ENCODE data around the gene WASF3. TPM values are rescaled to one million over a fixed set of nuclear protein-coding genes. Genes with fewer than 3 reads are reported as not detected.

Gene WASF3
- total and polyA plus RNA-seq, 2 of the 13 experiments (the other 11 are each of a cell fraction or from before 2014, with no cell fraction given) = 10.4 to 17.2 TPM

GRCh38 chr13:26549713-26550112, 7.8 kb upstream of the WASF3 start (continued):
- TF ChIP-seq ZKSCAN5 (CRISPR knock-in tag; IDR thresholded peaks at IDR 0.05) (no peak), CENPX (CRISPR knock-in tag; IDR thresholded peaks at IDR 0.05) (no peak), RBM39 (IDR thresholded peaks at IDR 0.05; ENCODE audit: low read depth, low read length, poor library complexity, severe bottlenecking) (no peak), PRPF4 (IDR thresholded peaks at IDR 0.05; ENCODE audit: low read depth, low read length, poor library complexity, severe bottlenecking) (no peak)

GRCh38 chr13:26551255-26551860, 6.1 kb upstream of the WASF3 start:
- no peak for ATAC-seq
- H3K4me1 ChIP-seq (ENCODE audit: insufficient read depth, low read length) = no peaks in the 10 kb centered on the region
- CTCF ChIA-PET (ENCODE audit: low intra/inter-chr PET ratio, low total read pairs) = no interaction called here
- intact Hi-C loops (cut with micrococcal nuclease; ENCODE audit: unreplicated experiment) = no loop called here
- in situ Hi-C loops (cut with HindIII; ENCODE audit: extremely low pct_ligation_motif_present, low pct_unique_long_range_greater_than_20kb) = no loop called here
- no peaks in the 10 kb centered on the region for H4K20me1 ChIP-seq (ENCODE audit: insufficient read depth, low read length)
- H3K9me3 ChIP-seq (ENCODE audit: low read length) = no peaks in the 10 kb centered on the region; the same call in 1 of the 2 replicates
- 15% methylated on average over 6 of the region's 6 CpGs for WGBS (ENCODE audit: low lambda C conversion rate)
- no peak for TF ChIP-seq ZNF556 (CRISPR knock-in tag; IDR thresholded peaks at IDR 0.05; ENCODE audit: borderline replicate concordance)
- no peaks in the 10 kb centered on the region for H3K36me3 ChIP-seq (replicated peaks in 1 of 2; ENCODE audit: control insufficient read depth in 1 of 2, insufficient read depth in 2 of 2, low read length in 2 of 2)
- BruUV-seq (replicated peaks) = no TSS peak
- no peaks in the 10 kb centered on the region for H3K79me2 ChIP-seq (ENCODE audit: insufficient read depth, low read length)
- FAIRE-seq = no peak
- POLR2A ChIA-PET = no interaction called here
- no peak overlapping the region for H3K4me2 ChIP-seq (ENCODE audit: low read depth, low read length)
- no peak overlapping the region for H2AFZ ChIP-seq (ENCODE audit: low read length)
- peaks cover 2 to 11% of the 10 kb centered on the region in 2 experiments; a peak in 4 of 5 replicates for H3K27me3 ChIP-seq (ENCODE audit: control insufficient read depth in 1 of 2, insufficient read depth in 2 of 2, low read length in 2 of 2)
- no peak overlapping the region for H3K27ac ChIP-seq (ENCODE audit: extremely low read length, insufficient read depth, low read length)
- DNase-seq (ENCODE audit: low spot score) = no peak
- H3K9ac ChIP-seq (ENCODE audit: insufficient read depth, low read depth, low read length) = no peak overlapping the region
- no peak overlapping the region for H3K4me3 ChIP-seq (replicated peaks in 1 of 3; ENCODE audit: insufficient read depth in 1 of 3, low read depth in 2 of 3, low read length in 3 of 3)

DNA sequence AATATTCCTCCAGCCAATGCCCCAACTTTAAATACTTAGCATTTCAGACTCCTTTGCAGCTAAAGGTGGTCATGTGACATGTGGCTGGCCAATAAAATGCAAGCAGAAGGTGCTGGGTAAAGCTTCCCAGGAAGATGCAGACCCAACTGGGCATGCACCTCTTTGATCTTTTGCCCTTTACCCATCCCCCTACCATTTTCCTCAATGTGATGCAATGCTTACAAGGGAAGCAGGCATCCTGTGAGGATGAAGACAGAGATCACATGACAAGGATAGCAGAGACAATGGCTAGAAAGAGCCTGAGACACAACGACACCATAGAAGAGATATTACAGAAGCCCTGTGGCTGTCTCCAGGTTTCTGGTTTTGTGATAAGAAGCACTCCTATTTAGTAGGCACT, 2.1 kb upstream of the WASF3 start:
- Histone ChIP-seq H3K27ac (ENCODE audit: extremely low read length, insufficient read depth, low read length) (no peak overlapping the region), H3K4me3 (replicated peaks in 1 of 3; ENCODE audit: insufficient read depth in 1 of 3, low read depth in 2 of 3, low read length in 3 of 3) (no peak overlapping the region), H3K36me3 (replicated peaks in 1 of 2; ENCODE audit: control insufficient read depth in 1 of 2, insufficient read depth in 2 of 2, low read length in 2 of 2) (no peaks in the 10 kb centered on the region), H4K20me1 (ENCODE audit: insufficient read depth, low read length) (peaks cover 4% of the 10 kb centered on the region; the same call in 1 of the 2 replicates), H3K4me2 (ENCODE audit: low read depth, low read length) (no peak overlapping the region), H3K4me1 (ENCODE audit: insufficient read depth, low read length) (peaks cover 15% of the 10 kb centered on the region), H2AFZ (ENCODE audit: low read length) (no peak overlapping the region), H3K27me3 (ENCODE audit: control insufficient read depth in 1 of 2, insufficient read depth in 2 of 2, low read length in 2 of 2) (peaks cover 0 to 11% of the 10 kb centered on the region in 2 experiments; a peak in 3 of 5 replicates), H3K9me3 (ENCODE audit: low read length) (no peaks in the 10 kb centered on the region; the same call in 1 of the 2 replicates), H3K9ac (ENCODE audit: insufficient read depth, low read depth, low read length) (no peak overlapping the region), H3K79me2 (ENCODE audit: insufficient read depth, low read length) (peaks cover 7% of the 10 kb centered on the region)
- no peak for FAIRE-seq
- ATAC-seq = no peak
- intact Hi-C loops (cut with micrococcal nuclease; ENCODE audit: unreplicated experiment) (no loop called here), in situ Hi-C loops (cut with HindIII; ENCODE audit: extremely low pct_ligation_motif_present, low pct_unique_long_range_greater_than_20kb) (no loop called here)
- DNase-seq (ENCODE audit: low spot score) = no peak
- POLR2A ChIA-PET = no interaction called here
- CTCF ChIA-PET (ENCODE audit: low intra/inter-chr PET ratio, low total read pairs) = no interaction called here
- BruUV-seq (replicated peaks) = no TSS peak
- 42% methylated on average over 1 of the region's 1 CpG for WGBS (ENCODE audit: low lambda C conversion rate)
- no peak for TF ChIP-seq FOXP1 (IDR thresholded peaks at IDR 0.05)
- TF ChIP-seq FOXP1 (CRISPR knock-in tag; IDR thresholded peaks at IDR 0.05) = no peak
- peak; percentile 36 for TF ChIP-seq CEBPG (CRISPR knock-in tag; IDR thresholded peaks at IDR 0.05)
- TF ChIP-seq HOXA7 (CRISPR knock-in tag; IDR thresholded peaks at IDR 0.05) = no peak
- TF ChIP-seq, protein P1, sequence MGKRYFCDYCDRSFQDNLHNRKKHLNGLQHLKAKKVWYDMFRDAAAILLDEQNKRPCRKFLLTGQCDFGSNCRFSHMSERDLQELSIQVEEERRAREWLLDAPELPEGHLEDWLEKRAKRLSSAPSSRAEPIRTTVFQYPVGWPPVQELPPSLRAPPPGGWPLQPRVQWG (CRISPR knock-in tag; IDR thresholded peaks at IDR 0.05; ENCODE audit: borderline replicate concordance, low read depth) = no peak
- no peak for TF ChIP-seq MEIS2 (CRISPR knock-in tag; IDR thresholded peaks at IDR 0.05)
- no peak for TF ChIP-seq ZNF749 (CRISPR knock-in tag; IDR thresholded peaks at IDR 0.05; ENCODE audit: borderline replicate concordance)
- no peak for TF ChIP-seq NFE2L2 (IDR thresholded peaks at IDR 0.05; ENCODE audit: low read length)
- TF ChIP-seq PLRG1 (conservative IDR thresholded peaks at IDR 0.05) = no peak
- no peak for TF ChIP-seq ZNF263 (CRISPR knock-in tag; IDR thresholded peaks at IDR 0.05)
- no peak for TF ChIP-seq ZNF543 (CRISPR knock-in tag; IDR thresholded peaks at IDR 0.05)
- peak; percentile 56; the same call in 1 of the 2 replicates for TF ChIP-seq CEBPB (IDR thresholded peaks at IDR 0.05; ENCODE audit: borderline replicate concordance, low read depth, low read length)
- TF ChIP-seq MATR3 (CRISPR knock-in tag; IDR thresholded peaks at IDR 0.05) = no peak
- no peak for TF ChIP-seq ZNF577 (CRISPR knock-in tag; IDR thresholded peaks at IDR 0.05; ENCODE audit: borderline replicate concordance, low read depth)
- no peak for TF ChIP-seq RBM39 (IDR thresholded peaks at IDR 0.05; ENCODE audit: low read depth, low read length, poor library complexity, severe bottlenecking)
- TF ChIP-seq SIN3B (IDR thresholded peaks at IDR 0.05; ENCODE audit: low read length) = no peak

Data from HepG2 (cell line).